CD4-positive, alpha-beta T cell treated with Interleukin-6 at 100 ng/mL for 8 hours (primary cell): Measurements from ENCODE around the gene METTL9.
"Not testable (repeated sequence)": the region's sequence is repeated elsewhere in the genome, so short reads cannot be mapped to it uniquely, and the experiment has no call there.

Source experiments
- DNase-seq: peaks from one replicate; pipeline ENCODE4 v3.0.0-alpha.2; 2020; ENCODE audit warnings: mixed read lengths, low spot score

Gene METTL9

GRCh38 chr16:21610766-21611165, 11.4 kb downstream of the METTL9 start:
- no peak for DNase-seq

GRCh38 chr16:21611198-21611555, 11.8 kb downstream of the METTL9 start:
- no peak for DNase-seq

DNA sequence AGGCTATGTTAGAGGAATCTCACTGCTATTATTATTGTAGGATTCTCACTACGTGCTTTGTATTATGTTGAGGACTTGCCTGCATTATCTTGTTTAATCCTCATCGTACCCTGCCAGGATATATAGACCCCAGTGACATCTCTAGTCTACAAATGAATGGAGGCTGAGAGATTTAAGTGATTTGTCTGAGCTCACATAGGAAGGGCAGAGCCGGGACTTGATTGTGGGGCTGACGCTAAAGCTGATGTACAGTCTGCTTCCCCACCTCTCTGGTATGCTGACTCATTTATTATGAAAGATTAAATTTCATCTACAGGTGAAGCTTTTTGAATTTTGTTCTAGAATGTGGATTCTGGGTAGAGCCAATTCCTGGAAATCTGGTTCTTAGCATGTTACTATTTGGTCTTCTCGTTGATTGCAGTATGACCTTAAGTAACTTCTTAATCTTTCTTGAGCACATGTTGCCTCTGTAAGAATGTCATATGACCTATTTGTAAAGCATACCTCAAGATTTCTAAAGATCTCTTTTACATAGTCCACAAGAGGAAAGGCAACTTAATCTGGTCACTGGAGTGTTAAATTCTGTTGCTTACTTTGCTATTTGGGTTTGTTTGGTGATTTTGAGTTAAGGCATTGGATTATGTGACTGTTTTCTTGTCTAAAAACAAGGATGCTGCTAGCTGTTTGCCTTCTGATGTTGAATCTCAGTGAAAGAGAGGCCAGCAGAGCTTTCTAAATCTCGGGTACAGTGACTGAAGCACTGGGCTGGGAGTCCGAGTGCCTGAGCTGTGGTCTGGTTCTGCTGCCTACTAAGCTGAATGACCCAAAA, 12.4 kb downstream of the METTL9 start:
- peak; percentile 11 for DNase-seq

GRCh38 chr16:21613361-21613760, 14.0 kb downstream of the METTL9 start:
- no peak for DNase-seq

DNA sequence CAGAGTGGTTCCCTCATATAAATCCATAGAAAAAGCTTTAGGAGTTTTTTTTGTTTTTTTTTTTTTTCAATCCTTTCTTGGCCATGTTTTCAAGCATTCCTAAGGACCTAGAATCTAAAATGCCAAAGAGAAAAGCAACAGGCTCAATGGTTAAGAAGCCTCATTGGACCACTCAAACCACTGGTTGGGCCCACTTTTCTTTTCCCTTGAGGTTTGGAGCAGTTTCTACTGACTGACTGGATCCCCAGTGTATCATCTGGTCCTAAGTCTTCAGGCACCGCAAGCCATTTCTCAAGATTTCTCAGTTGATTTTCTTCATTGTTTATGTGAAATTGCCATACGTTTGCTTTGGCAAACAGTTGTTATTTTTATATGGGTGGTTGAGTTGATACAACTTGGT, 14.4 kb downstream of the METTL9 start:
- DNase-seq, result no peak

- no peak for DNase-seq
Observed at GRCh38 chr16:21614896-21615295, 15.5 kb downstream of the METTL9 start.

GRCh38 chr16:21617607-21618006, 18.2 kb downstream of the METTL9 start:
- no peak for DNase-seq

DNA sequence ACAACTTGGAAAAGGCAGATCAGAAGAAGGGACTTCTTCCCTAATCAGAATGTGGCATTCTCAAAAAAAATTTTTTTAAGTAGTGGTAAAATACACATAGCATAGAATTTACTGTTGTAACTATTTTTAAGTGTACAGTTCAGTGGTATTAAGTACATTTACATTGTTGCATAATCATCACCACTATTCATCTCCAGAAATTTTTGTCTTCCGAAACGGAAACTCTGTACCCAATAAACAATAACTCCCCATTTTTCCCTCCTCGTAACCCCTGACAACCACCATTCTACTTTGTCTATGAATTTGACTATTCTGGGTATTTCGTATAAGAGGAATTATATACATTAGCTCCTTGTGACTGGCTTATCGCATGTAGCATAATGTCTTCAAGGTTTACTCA, 18.9 kb downstream of the METTL9 start:
- no peak for DNase-seq

GRCh38 chr16:21619765-21620425, 20.5 kb downstream of the METTL9 start:
- DNase-seq, result no peak

DNA sequence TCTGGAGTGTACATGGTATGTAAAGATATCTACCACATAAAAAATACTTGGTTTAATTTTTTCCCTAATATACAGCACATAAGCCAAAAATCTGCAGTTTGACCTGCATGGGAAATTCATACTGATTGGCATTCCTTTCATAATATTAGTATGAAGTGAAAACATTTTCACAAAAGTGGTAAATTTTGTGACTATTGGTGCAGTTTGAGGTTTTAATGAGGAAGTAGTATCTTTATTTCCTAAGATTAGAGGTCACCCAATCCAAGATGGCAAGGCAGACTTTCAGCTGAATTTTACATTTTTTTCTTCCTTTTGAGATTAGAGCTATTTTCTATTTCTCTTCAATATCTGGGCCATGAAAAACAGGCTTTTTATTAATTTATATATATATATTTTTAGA, 21.2 kb downstream of the METTL9 start:
- DNase-seq, result no peak

GRCh38 chr16:21622545-21622944, 23.2 kb downstream of the METTL9 start:
- DNase-seq, result no peak

DNA sequence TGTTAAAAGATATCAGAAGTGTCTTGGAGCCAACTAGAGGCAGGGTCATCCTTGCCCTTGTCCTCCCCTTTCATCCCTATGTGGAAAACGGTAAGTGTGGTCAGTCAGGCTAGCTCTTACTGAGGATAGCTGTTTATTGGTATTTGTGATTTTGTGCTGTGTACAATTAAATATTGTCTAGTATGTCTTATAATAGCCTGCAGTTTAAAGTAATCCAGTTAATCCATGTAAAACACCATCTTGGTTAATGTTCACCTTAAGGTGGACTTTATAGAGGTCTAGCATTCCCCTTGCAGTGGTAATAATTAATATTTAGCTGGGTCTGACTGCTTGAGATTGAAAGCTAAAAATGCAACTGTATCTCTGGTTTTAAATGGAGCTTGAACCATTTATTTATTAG, 25.6 kb downstream of the METTL9 start:
- no peak for DNase-seq

DNA sequence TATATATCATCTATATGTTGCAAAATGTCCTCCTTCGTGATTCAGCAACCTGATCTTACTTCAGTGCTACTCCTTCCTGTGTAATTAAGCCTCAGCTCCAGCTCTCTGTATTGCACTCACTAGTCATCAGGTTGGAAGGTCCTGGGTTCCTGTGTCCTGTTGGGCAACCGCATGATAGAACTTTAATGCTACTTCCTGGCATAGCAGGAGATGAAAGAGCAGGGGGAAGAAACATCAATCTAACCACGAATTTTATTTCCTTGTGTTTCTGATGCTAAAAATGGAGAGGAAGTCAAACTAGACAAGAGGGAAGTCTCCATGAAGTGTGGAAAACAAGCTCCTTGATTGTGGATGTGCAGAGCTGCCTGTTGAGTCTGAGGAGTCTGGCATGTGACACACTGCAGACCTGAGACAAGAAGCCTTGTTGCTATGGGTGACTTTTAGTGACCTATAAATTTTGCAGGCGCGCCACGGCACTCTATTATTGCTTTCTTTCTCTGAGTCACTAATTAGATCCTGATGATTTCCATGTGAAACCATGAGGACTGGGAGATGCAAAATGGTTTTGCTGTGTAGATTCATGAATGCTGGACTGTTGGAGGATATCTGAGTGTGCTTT, 27.4 kb downstream of the METTL9 start:
- DNase-seq, result peak; percentile 46

GRCh38 chr16:21628121-21628726, 28.8 kb downstream of the METTL9 start:
- DNase-seq, result no peak

DNA sequence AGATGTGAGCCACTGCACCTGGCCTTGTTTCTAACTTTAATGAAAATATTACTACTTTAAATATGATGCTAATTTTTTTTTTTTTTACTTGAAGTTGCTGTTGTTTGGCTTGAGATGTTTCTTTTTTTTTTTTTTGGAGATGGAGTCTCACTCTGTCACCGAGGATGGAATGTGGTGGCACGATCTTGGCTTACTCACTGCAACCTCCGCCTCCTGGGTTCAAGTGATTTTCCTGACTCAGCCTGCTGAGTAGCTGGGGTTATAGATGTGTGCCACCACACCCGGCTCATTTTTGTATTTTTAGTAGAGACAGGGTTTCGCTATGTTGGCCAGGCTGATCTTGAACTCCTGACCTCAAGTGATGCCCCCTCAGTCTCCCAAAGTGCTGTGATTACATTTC, 29.4 kb downstream of the METTL9 start:
- no peak for DNase-seq

GRCh38 chr16:21629616-21630539, 30.5 kb downstream of the METTL9 start:
- not testable (repeated sequence) for DNase-seq

DNA sequence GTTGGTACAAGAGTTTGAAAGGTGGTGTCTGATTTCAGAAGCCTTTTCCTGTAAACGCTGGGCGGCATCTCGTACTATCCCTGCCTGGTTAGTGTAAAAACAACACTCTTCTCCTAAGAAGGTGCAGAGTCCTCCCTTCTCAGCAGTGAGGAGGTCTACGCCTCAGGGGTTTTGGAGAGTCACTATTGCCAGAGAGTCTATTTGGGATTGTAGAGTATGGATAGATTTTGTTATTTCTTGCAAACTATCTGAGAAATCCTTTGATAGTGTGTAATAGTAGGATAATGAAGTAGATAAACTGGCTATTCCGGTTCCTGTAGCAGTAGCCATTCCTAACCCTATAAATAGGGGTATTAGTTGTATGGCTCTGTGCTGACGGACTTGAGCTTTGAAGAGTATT, 31.5 kb downstream of the METTL9 start:
- DNase-seq, result not testable (repeated sequence)

DNA sequence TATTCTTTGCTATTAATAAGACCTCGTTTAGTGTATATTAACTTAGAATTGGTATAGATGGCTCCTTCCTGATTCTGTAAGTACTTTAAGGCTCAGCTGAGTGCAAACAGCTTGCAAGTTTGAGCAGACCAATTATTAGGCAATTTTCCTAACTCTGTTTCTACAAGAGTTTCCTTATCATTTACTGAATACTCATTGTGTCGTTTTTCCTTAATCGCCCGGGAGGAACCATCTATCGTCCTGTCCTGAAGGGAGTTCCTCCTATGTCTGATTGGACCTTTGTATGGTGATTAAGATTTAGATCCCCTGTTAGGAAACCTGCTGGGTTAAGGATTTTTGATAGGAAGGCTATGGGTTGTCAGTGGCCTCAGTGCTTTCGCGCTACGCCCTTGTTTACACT, 32.0 kb downstream of the METTL9 start:
- not testable (repeated sequence) for DNase-seq

- not testable (repeated sequence) for DNase-seq
Observed at GRCh38 chr16:21631951-21632575, 32.7 kb downstream of the METTL9 start.

- no peak for DNase-seq
Observed at GRCh38 chr16:21634216-21634615, 34.8 kb downstream of the METTL9 start.

GRCh38 chr16:21635694-21636093, 36.3 kb downstream of the METTL9 start:
- DNase-seq, result not testable (repeated sequence)
